HCT116 (cell line): ENCODE results near the gene SUGCT. TPM values are rescaled to one million over a fixed set of nuclear protein-coding genes. Genes with fewer than 3 reads are reported as not detected.
"Not testable (repeated sequence)": the region's sequence is repeated elsewhere in the genome, so short reads cannot be mapped to it uniquely, and the experiment has no call there.

Experiments used
- ATAC-seq: fragments of 200-7000 bp; cut with Tn5 transposase; 2 replicates; pipeline ENCODE4 v1.9.1; 2020; ENCODE audit warnings: mild to moderate bottlenecking, moderate library complexity
- BruUV-seq: library from RNA; stranded (reverse); fragments of 400-500 nt; replicated peaks from 2 replicates; lab custom pipeline; 2021; lab: Mats Ljungman, UMichigan
- CTCF ChIA-PET: fragments of 300-600 bp; sonication (Branson Sonifier 250); formaldehyde crosslinking; loops from one replicate; lab custom pipeline; 2021; ENCODE audit warnings: antibody characterized with exemption; lab: Charles Lee
- POLR2A ChIA-PET: fragments of 300-600, 350-600 bp; sonication (Branson Sonifier 250); formaldehyde crosslinking; loops from one replicate; lab custom pipeline; 2021; ENCODE audit warnings: antibody characterized with exemption; lab: Charles Lee
- RAD21 ChIA-PET, 2 experiments: fragments of 300-600 bp; sonication (Branson Sonifier 250); formaldehyde crosslinking; loops; one replicate each; lab custom pipeline; 2023; ENCODE audit warnings: low total read pairs in 2 of 2; ENCODE audit not compliant: uncharacterized antibody in 2 of 2, unreplicated experiment in 2 of 2, low non-redundant PET in 1 of 2; lab: Charles Lee
- DNase-seq: peaks from one replicate; pipeline ENCODE4 v3.0.0-alpha.2; 2010; ENCODE audit warnings: low read depth, low spot score
- H2AFZ ChIP-seq: fragments of 200-600 bp; shearing (Covaris generic), sonication (generic); 2 replicates; pipeline ENCODE4 v1.6.1; 2017; ENCODE audit warnings: low read depth, mixed run types, mixed read lengths, antibody characterized with exemption, low read length; ENCODE audit not compliant: poor library complexity, severe bottlenecking
- H3K27ac ChIP-seq: 2 replicates; pipeline ENCODE4 v1.5.1; 2012; ENCODE audit warnings: low read depth, low read length
- H3K27me3 ChIP-seq: fragments of 200-600 bp; sonication (generic); 2 replicates; pipeline ENCODE4 v1.6.1; 2016; ENCODE audit warnings: mixed run types, low read length, mixed read lengths; ENCODE audit not compliant: insufficient read depth
- H3K36me3 ChIP-seq, 2 experiments: fragments of 200-500 bp in 1 of 2; fragments of 200-600 bp in 1 of 2; sonication (Bioruptor generic) in 1 of 2; sonication (generic) in 1 of 2; 2 replicates each; pipeline versions ENCODE4 v1.5.1 to v1.6.1; 2014 to 2016; ENCODE audit warnings: low read length in 2 of 2, inconsistent platforms in 1 of 2, mixed read lengths in 1 of 2, mixed run types in 1 of 2; ENCODE audit not compliant: insufficient read depth in 2 of 2, control insufficient read depth in 1 of 2
- H3K4me1 ChIP-seq, 2 experiments: fragments of 200-600 bp in 1 of 2; sonication (generic) in 1 of 2; 2 replicates each; pipeline versions ENCODE4 v1.5.1 to v1.6.1; 2012 to 2017; ENCODE audit warnings: low read length in 2 of 2, inconsistent platforms in 1 of 2, mild to moderate bottlenecking in 1 of 2, mixed read lengths in 1 of 2, mixed run types in 1 of 2, moderate library complexity in 1 of 2; ENCODE audit not compliant: insufficient read depth in 2 of 2, control insufficient read depth in 1 of 2
- H3K4me2 ChIP-seq: fragments of 200-600 bp; sonication (generic); 2 replicates; pipeline ENCODE4 v1.6.1; 2017; ENCODE audit warnings: mixed run types, low read length, mixed read lengths
- H3K4me3 ChIP-seq, 2 experiments: fragments of 200-600 bp in 1 of 2; sonication (generic) in 1 of 2; replicated peaks in 1 of 2; 2 replicates each; pipeline ENCODE4 v1.5.1; 2011 to 2016; ENCODE audit warnings: low read length in 2 of 2, control low read depth in 1 of 2, low read depth in 1 of 2, mild to moderate bottlenecking in 1 of 2, mixed read lengths in 1 of 2, mixed run types in 1 of 2
- H3K79me2 ChIP-seq: fragments of 200-600 bp; sonication (generic); 2 replicates; pipeline ENCODE4 v1.6.1; 2017; ENCODE audit warnings: mild to moderate bottlenecking, mixed run types, low read length, moderate library complexity, mixed read lengths; ENCODE audit not compliant: insufficient read depth
- H3K9ac ChIP-seq: fragments of 200-600 bp; sonication (generic); 2 replicates; pipeline ENCODE4 v1.6.1; 2016; ENCODE audit warnings: low read length, mixed read lengths
- H3K9me2 ChIP-seq: fragments of 200-600 bp; sonication (generic), shearing (Covaris generic); 2 replicates; pipeline ENCODE4 v1.6.1; 2017; ENCODE audit warnings: mixed run types, mild to moderate bottlenecking, moderate library complexity; ENCODE audit not compliant: insufficient read depth
- H3K9me3 ChIP-seq, 2 experiments: fragments of 200-500 bp in 1 of 2; fragments of 200-600 bp in 1 of 2; sonication (Bioruptor generic) in 1 of 2; sonication (generic) in 1 of 2; 2 replicates each; pipeline ENCODE4 v1.6.1; 2014 to 2017; ENCODE audit warnings: low read length in 2 of 2, mixed read lengths in 2 of 2, inconsistent platforms in 1 of 2, low read depth in 1 of 2, mild to moderate bottlenecking in 1 of 2, mixed run types in 1 of 2, moderate library complexity in 1 of 2; ENCODE audit not compliant: control insufficient read depth in 1 of 2, insufficient read depth in 1 of 2
- H4K20me1 ChIP-seq: fragments of 200-600 bp; sonication (generic), shearing (Covaris generic); 2 replicates; pipeline ENCODE4 v1.6.1; 2017; ENCODE audit warnings: mixed run types, mild to moderate bottlenecking, moderate library complexity; ENCODE audit not compliant: insufficient read depth
- CEBPB ChIP-seq: IDR thresholded peaks from 2 replicates; pipeline ENCODE4 v1.6.1; 2012; ENCODE audit warnings: low read depth
- EGR1 ChIP-seq: IDR thresholded peaks from 2 replicates; pipeline ENCODE4 v1.6.1; 2012; ENCODE audit warnings: low read depth
- JUND ChIP-seq: IDR thresholded peaks from 2 replicates; pipeline ENCODE4 v1.6.1; 2012
- TCF7L2 ChIP-seq: IDR thresholded peaks from 2 replicates; pipeline ENCODE4 v1.7.0; 2011; ENCODE audit warnings: borderline replicate concordance, inconsistent platforms; ENCODE audit not compliant: insufficient read depth, insufficient read length; ENCODE audit errors: extremely low read depth
- ZBTB33 ChIP-seq: IDR thresholded peaks from 2 replicates; pipeline ENCODE4 v1.6.1; 2011; ENCODE audit warnings: mild to moderate bottlenecking, low read length, moderate library complexity; ENCODE audit not compliant: insufficient replicate concordance; ENCODE audit errors: extremely low read depth
- intact Hi-C: fragments of 100-400 bp; cut with micrococcal nuclease; formaldehyde crosslinking; loops from 2 replicates; pipeline ENCODE4 v1.10.0; 2022
- total RNA-seq: library from RNA; stranded (reverse); gene quantifications from one replicate; pipeline ENCODE4 v1.2.1, GENCODE V29; 2021; ENCODE audit not compliant: unreplicated experiment

SUGCT gene
- total RNA-seq, 1 experiment from 2014 or later: 4.4 TPM

DNA sequence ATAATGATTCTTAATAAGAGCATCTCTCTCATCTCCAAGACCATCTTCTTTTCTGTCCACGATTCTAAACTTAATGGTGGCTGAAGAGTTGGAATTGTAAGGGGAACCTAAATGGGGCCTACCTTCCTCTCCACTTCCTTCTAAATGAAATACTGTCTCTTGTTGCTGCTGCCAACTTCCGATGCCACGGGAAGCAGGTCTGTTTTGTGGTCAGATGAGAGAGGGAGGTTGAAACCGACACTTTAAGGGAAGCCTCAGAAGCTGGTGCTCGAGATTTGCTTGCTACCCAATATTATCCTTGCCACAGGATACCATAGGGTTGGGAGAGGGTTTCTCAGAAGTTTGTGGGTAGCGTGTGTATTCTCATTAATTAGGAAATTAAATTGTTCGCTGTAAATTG, 464.1 kb downstream of the SUGCT start (continued):
- TF ChIP-seq ZBTB33 (no peak), TCF7L2 (no peak)
- TF ChIP-seq, all 23 proteins: peak for 0

- no peaks in the 10 kb centered on the region for H3K4me1 ChIP-seq
Measured at GRCh38 chr7:40599836-40600235, 465.0 kb downstream of the SUGCT start.

DNA sequence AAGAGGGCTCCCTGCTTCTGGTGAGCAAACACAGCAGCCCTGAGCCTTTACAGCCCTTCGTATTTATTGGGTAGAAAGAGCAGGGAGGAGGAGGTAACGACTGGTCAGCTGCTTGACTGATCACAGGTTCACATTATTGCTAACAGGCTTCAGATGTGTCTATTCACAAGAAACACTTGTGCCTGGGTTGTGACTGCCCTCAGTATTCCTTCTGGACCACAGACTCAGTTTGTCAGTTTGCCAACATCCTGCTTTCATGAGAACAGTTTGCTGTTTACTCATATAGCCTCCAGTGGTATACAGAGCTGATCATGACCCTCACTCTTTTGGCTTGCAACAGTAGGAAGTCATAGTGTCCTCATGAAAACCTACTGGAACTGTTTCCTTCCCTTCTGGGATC, 467.5 kb downstream of the SUGCT start:
- H4K20me1 ChIP-seq, H3K4me1 ChIP-seq, H3K4me2 ChIP-seq, H3K27ac ChIP-seq, RAD21 ChIA-PET, H3K9me2 ChIP-seq, H3K4me3 ChIP-seq, H3K9ac ChIP-seq, H2AFZ ChIP-seq, CTCF ChIA-PET, H3K36me3 ChIP-seq, H3K27me3 ChIP-seq, H3K79me2 ChIP-seq, H3K9me3 ChIP-seq, DNase-seq, POLR2A ChIA-PET, BruUV-seq, ATAC-seq, intact Hi-C loops: not testable (repeated sequence)

More at GRCh38 chr7:40599836-40600235, 465.0 kb downstream of the SUGCT start:
- Histone ChIP-seq H3K27ac (no peak overlapping the region), H3K79me2 (no peaks in the 10 kb centered on the region), H3K27me3 (no peaks in the 10 kb centered on the region), H3K9me2 (no peaks in the 10 kb centered on the region), H4K20me1 (no peaks in the 10 kb centered on the region), H3K4me3 (no peak overlapping the region), H3K9ac (no peak overlapping the region), H3K4me2 (no peak overlapping the region), H2AFZ (no peak overlapping the region), H3K36me3 (no peaks in the 10 kb centered on the region)
- ATAC-seq (no peak), DNase-seq (no peak)
- intact Hi-C loops: no loop called here
- BruUV-seq: no TSS peak
- ChIA-PET POLR2A (no interaction called here), RAD21 (no interaction called here), CTCF (no interaction called here)
- no peak for TF ChIP-seq EGR1
- TF ChIP-seq CEBPB: no peak
- TF ChIP-seq JUND: no peak
- TF ChIP-seq, all 23 proteins: peak for 0
- no peaks in the 10 kb centered on the region for H3K9me3 ChIP-seq
